SK-N-SH (cell line): ENCODE results near the gene SP2.

Experiments used
- CTCF ChIP-seq: fragments of 200-600 bp; sonication (generic); IDR thresholded peaks from 2 replicates; pipeline ENCODE4 v1.6.1; 2017; ENCODE audit warnings: antibody characterized with exemption, mild to moderate bottlenecking, moderate library complexity
- EP300 ChIP-seq, 2 experiments: IDR thresholded peaks; 2 replicates each; pipeline versions ENCODE4 v1.4.0 to v1.6.1; 2012; ENCODE audit warnings: borderline replicate concordance in 1 of 2, low read depth in 1 of 2, low read length in 1 of 2
- JUND ChIP-seq: IDR thresholded peaks from 2 replicates; pipeline ENCODE4 v1.4.0; 2012
- MAX ChIP-seq: IDR thresholded peaks from 2 replicates; pipeline ENCODE4 v1.4.0; 2012; ENCODE audit warnings: low read depth
- PBX3 ChIP-seq: IDR thresholded peaks from 2 replicates; pipeline ENCODE4; 2012
- POLR2AphosphoS5 ChIP-seq: IDR thresholded peaks from 2 replicates; pipeline ENCODE4 v1.6.1; 2012; ENCODE audit warnings: low read depth, low read length
- RAD21 ChIP-seq: IDR thresholded peaks from 2 replicates; pipeline ENCODE4 v1.6.1; 2012; ENCODE audit warnings: mild to moderate bottlenecking, low read length
- RCOR1 ChIP-seq: fragments of 150-350 bp; IDR thresholded peaks from 2 replicates; pipeline ENCODE4 v1.6.1; 2017; ENCODE audit warnings: antibody characterized with exemption, low read length
- SIN3A ChIP-seq: IDR thresholded peaks from 2 replicates; pipeline ENCODE4 v1.6.1; 2012; ENCODE audit warnings: low read depth, mild to moderate bottlenecking, low read length, moderate library complexity, borderline replicate concordance
- SMC3 ChIP-seq: IDR thresholded peaks from 2 replicates; pipeline ENCODE4 v1.6.1; 2012; ENCODE audit warnings: low read depth, low read length, improper control_type of control experiment
- TAF1 ChIP-seq: IDR thresholded peaks from 2 replicates; pipeline ENCODE4 v1.6.1; 2012; ENCODE audit warnings: low read depth, mild to moderate bottlenecking, low read length, moderate library complexity, borderline replicate concordance
- TCF12 ChIP-seq: IDR thresholded peaks from 2 replicates; pipeline ENCODE4 v1.4.0; 2012
- TEAD4 ChIP-seq: IDR thresholded peaks from 2 replicates; pipeline ENCODE4 v1.4.0; 2012; ENCODE audit warnings: mild to moderate bottlenecking, borderline replicate concordance; ENCODE audit not compliant: insufficient read depth

- no peak for TF ChIP-seq POLR2AphosphoS5
- TF ChIP-seq MAX: no peak
- TF ChIP-seq EP300 (IDR thresholded peaks at IDR 0.05; ENCODE audit: borderline replicate concordance in 1 of 2, low read depth in 1 of 2, low read length in 1 of 2): no peak
- TF ChIP-seq CTCF: no peak
- TF ChIP-seq TEAD4: no peak
- TF ChIP-seq JUND: no peak
- TF ChIP-seq TCF12: no peak
- TF ChIP-seq SMC3: no peak
- no peak for TF ChIP-seq PBX3
- no peak for TF ChIP-seq TAF1
- no peak for TF ChIP-seq RAD21
- TF ChIP-seq SIN3A: no peak
- TF ChIP-seq RCOR1: no peak
Observed at GRCh38 chr17:47856830-47857229, 39.2 kb upstream of the SP2 start.
